Measurements from ENCODE around the gene NAXD.

GRCh38 chr13:110582421-110582954, 32.9 kb upstream of the NAXD start:
- TF ChIP-seq EZH2phosphoT487 (IDR thresholded peaks at IDR 0.05; ENCODE audit: borderline replicate concordance) (no peak), TCF7L2 (IDR thresholded peaks at IDR 0.05; ENCODE audit: borderline replicate concordance, extremely low read depth, insufficient read depth, insufficient read length) (no peak), CTCF (IDR thresholded peaks at IDR 0.05 in 2 of 3, conservative IDR thresholded peaks at IDR 0.05 in 1 of 3; ENCODE audit: borderline replicate concordance in 1 of 3, insufficient read depth in 1 of 3, low read depth in 2 of 3, low read length in 2 of 3) (no peak), REST (IDR thresholded peaks at IDR 0.05; ENCODE audit: low read depth) (no peak), SIN3A (IDR thresholded peaks at IDR 0.05; ENCODE audit: low read depth) (no peak), POLR2AphosphoS5 (IDR thresholded peaks at IDR 0.05; ENCODE audit: low read depth, low read length) (no peak), ZNF274 (IDR thresholded peaks at IDR 0.05; ENCODE audit: low read depth, low read length) (no peak), POLR2A (IDR thresholded peaks at IDR 0.05; ENCODE audit: borderline replicate concordance, extremely low read depth, insufficient read depth, insufficient read length) (no peak), ZBTB33 (IDR thresholded peaks at IDR 0.05; ENCODE audit: extremely low read depth, insufficient replicate concordance, low read length) (no peak), EZH2 (IDR thresholded peaks at IDR 0.05) (no peak), RAD21 (IDR thresholded peaks at IDR 0.05; ENCODE audit: low read depth) (no peak), CBX3 (IDR thresholded peaks at IDR 0.05; ENCODE audit: low read depth) (no peak), ZFX (IDR thresholded peaks at IDR 0.05) (no peak), MAX (IDR thresholded peaks at IDR 0.05) (no peak)

Data from HCT116 (cell line).